Esophagus squamous epithelium (tissue), 5 donors: ENCODE measurements around the gene CCDC50. TPM values are rescaled to one million over a fixed set of nuclear protein-coding genes. Genes with fewer than 3 reads are reported as not detected.

ENCODE experiments used
- DNase-seq: peaks from one replicate; lab custom pipeline; 2025; lab: John Stamatoyannopoulos, UW
- H3K27ac ChIP-seq, 4 donors: fragments of 200-600 bp; sonication (generic); one replicate each; pipeline ENCODE4 v1.5.1; 2016 to 2019; ENCODE audit warnings: mild to moderate bottlenecking in 1 of 4
- H3K27me3 ChIP-seq, 4 donors: fragments of 200-600 bp; sonication (generic); 1 replicate in 3 of 4; 2 replicates in 1 of 4; pipeline versions ENCODE4 v1.5.1 to v1.6.0; 2017 to 2021; ENCODE audit warnings: antibody characterized with exemption in 1 of 4
- H3K36me3 ChIP-seq, 3 donors: fragments of 200-600 bp; sonication (generic); one replicate each; pipeline ENCODE4 v1.5.1; 2016 to 2019
- H3K4me1 ChIP-seq, 3 donors: fragments of 200-600 bp; sonication (generic); one replicate each; pipeline ENCODE4 v1.5.1; 2017 to 2019
- H3K4me3 ChIP-seq, 4 donors: fragments of 200-600 bp; sonication (generic); 1 replicate in 3 of 4; 2 replicates in 1 of 4; pipeline ENCODE4 v1.5.1; 2016 to 2019; ENCODE audit warnings: mild to moderate bottlenecking in 2 of 4, moderate library complexity in 1 of 4
- H3K9me3 ChIP-seq, 3 donors: fragments of 200-600 bp; sonication (generic); one replicate each; pipeline ENCODE4 v1.5.1; 2016 to 2019
- CTCF ChIP-seq, 6 experiments: fragments of 450-650 bp in 4 of 6; fragments of 200-600 bp in 2 of 6; sonication (generic) in 2 of 6; IDR thresholded peaks; one replicate each; pipeline ENCODE4 v1.5.1; 2016 to 2019; ENCODE audit warnings: antibody characterized with exemption in 6 of 6, mild to moderate bottlenecking in 4 of 6, moderate library complexity in 4 of 6
- POLR2A ChIP-seq, 4 donors: fragments of 450-650 bp; IDR thresholded peaks; one replicate each; pipeline ENCODE4 v1.6.1; 2017; ENCODE audit warnings: antibody characterized with exemption in 4 of 4, mild to moderate bottlenecking in 4 of 4, moderate library complexity in 3 of 4
- WGBS, 2 donors: methylation state at CpG; one replicate each; pipeline ENCODE4 v1.1.5; 2018; 5-methylcytosine and 5-hydroxymethylcytosine counted together
- intact Hi-C: fragments of 100-400 bp; cut with DNase I; formaldehyde crosslinking; loops from one replicate; pipeline ENCODE4 v1.15.0; 2022
- total RNA-seq, 4 donors: library from RNA; depleted of rRNA; stranded (reverse); fragments of >200 nt; gene quantifications; one replicate each; pipeline ENCODE4 v1.1.0, GENCODE V29; 2016
- donor health status: DM: yes; HTN: yes; CAD: no.

CCDC50 gene
- total RNA-seq, 4 donors from 2014 or later: 12.7 to 56.6 (median 30.5) TPM

GRCh38 chr3:191345334-191345733 lies 16.1 kb downstream of the CCDC50 start:
- H3K27me3 ChIP-seq: no peaks in the 10 kb centered on the region
- no peak overlapping the region for H3K27ac ChIP-seq
- no peak for TF ChIP-seq POLR2A (IDR thresholded peaks at IDR 0.05)
- intact Hi-C loops: no loop called here
- H3K36me3 ChIP-seq: no peaks in the 10 kb centered on the region
- DNase-seq: no peak
- H3K4me1 ChIP-seq: peaks cover 0 to 76% (median 8%) of the 10 kb centered on the region in 3 donors
- no peak overlapping the region for H3K4me3 ChIP-seq
- WGBS, 2 donors: 73 to 74% methylated on average over 5 of the region's 5 CpGs
- no peaks in the 10 kb centered on the region for H3K9me3 ChIP-seq

GRCh38 chr3:191347228-191347627 lies 18.0 kb downstream of the CCDC50 start:
- no peak for DNase-seq
- H3K4me1 ChIP-seq: peaks cover 0 to 80% (median 18%) of the 10 kb centered on the region in 3 donors
- no peaks in the 10 kb centered on the region for H3K9me3 ChIP-seq
- intact Hi-C loops: no loop called here
- H3K27me3 ChIP-seq: no peaks in the 10 kb centered on the region
- no peaks in the 10 kb centered on the region for H3K36me3 ChIP-seq
- no peak overlapping the region for H3K4me3 ChIP-seq
- WGBS, 2 donors: 67 to 82% methylated on average over 3 of the region's 3 CpGs
- H3K27ac ChIP-seq: no peak overlapping the region
- no peak for TF ChIP-seq POLR2A (IDR thresholded peaks at IDR 0.05)
- TF ChIP-seq CTCF (IDR thresholded peaks at IDR 0.05): no peak

GRCh38 chr3:191348098-191348497 lies 18.9 kb downstream of the CCDC50 start:
- TF ChIP-seq POLR2A (IDR thresholded peaks at IDR 0.05) (no peak), CTCF (IDR thresholded peaks at IDR 0.05) (no peak)
- Histone ChIP-seq H3K27me3 (no peaks in the 10 kb centered on the region), H3K4me3 (no peak overlapping the region), H3K4me1 (peaks cover 0 to 80% (median 10%) of the 10 kb centered on the region in 3 donors), H3K36me3 (no peaks in the 10 kb centered on the region), H3K9me3 (no peaks in the 10 kb centered on the region), H3K27ac (no peak overlapping the region)
- no peak for DNase-seq
- 79 to 86% methylated on average over 1 of the region's 1 CpG for WGBS, 2 donors
- intact Hi-C loops: no loop called here

- intact Hi-C loops: no loop called here
- WGBS, 2 donors: 58 to 69% methylated on average over 5 of the region's 5 CpGs
- Histone ChIP-seq H3K4me3 (peak overlapping the region in 1 of 4 donors; percentile 15), H3K27me3 (no peaks in the 10 kb centered on the region), H3K4me1 (peaks cover 0 to 62% (median 10%) of the 10 kb centered on the region in 3 donors), H3K36me3 (no peaks in the 10 kb centered on the region), H3K27ac (peak overlapping the region; percentile 8 to 72 (median 41)), H3K9me3 (no peaks in the 10 kb centered on the region)
- no peak for DNase-seq
- TF ChIP-seq POLR2A (IDR thresholded peaks at IDR 0.05) (no peak), CTCF (IDR thresholded peaks at IDR 0.05) (no peak)
These were observed 21.3 kb downstream of the CCDC50 start for GRCh38 chr3:191350396-191351090.

- WGBS, 2 donors: 74 to 90% methylated on average over 1 of the region's 1 CpG
- intact Hi-C loops: no loop called here
- no peaks in the 10 kb centered on the region for H3K36me3 ChIP-seq
- DNase-seq: no peak
- H3K27me3 ChIP-seq: no peaks in the 10 kb centered on the region
- H3K4me3 ChIP-seq: no peak overlapping the region
- H3K4me1 ChIP-seq: peaks cover 0 to 71% (median 20%) of the 10 kb centered on the region in 3 donors
- no peaks in the 10 kb centered on the region for H3K9me3 ChIP-seq
- TF ChIP-seq POLR2A (IDR thresholded peaks at IDR 0.05): no peak
- no peak for TF ChIP-seq CTCF (IDR thresholded peaks at IDR 0.05)
- H3K27ac ChIP-seq: peak overlapping the region in 1 of 4 donors; percentile 59
These were observed 22.8 kb downstream of the CCDC50 start for GRCh38 chr3:191352014-191352413.
